Liver (tissue), 3 donors: Measurements from ENCODE around the gene PTPN9.

Source experiments
- ATF3 ChIP-seq: IDR thresholded peaks from 2 replicates; pipeline ENCODE4 v1.6.1; 2016; ENCODE audit warnings: antibody characterized with exemption
- CTCF ChIP-seq: fragments of 150-350 bp; IDR thresholded peaks from 2 replicates; pipeline ENCODE4 v1.5.1; 2017; ENCODE audit warnings: improper control_type of control experiment, low read depth, low read length; ENCODE audit not compliant: missing input control
- EGR1 ChIP-seq, 2 donors: IDR thresholded peaks; 2 replicates each; pipeline ENCODE4 v1.6.1; 2016 to 2018; ENCODE audit warnings: antibody characterized with exemption in 2 of 2, low read depth in 2 of 2
- FOXA1 ChIP-seq: IDR thresholded peaks from 2 replicates; pipeline ENCODE4 v1.6.1; 2016; ENCODE audit warnings: antibody characterized with exemption
- GABPA ChIP-seq, 2 donors: IDR thresholded peaks in 1 of 2; conservative IDR thresholded peaks in 1 of 2; 2 replicates each; pipeline ENCODE4 v1.6.1; 2016; ENCODE audit warnings: antibody characterized with exemption in 2 of 2, mild to moderate bottlenecking in 1 of 2, moderate library complexity in 1 of 2
- HNF4G ChIP-seq: IDR thresholded peaks from 2 replicates; pipeline ENCODE4 v1.6.1; 2016; ENCODE audit warnings: antibody characterized with exemption
- JUND ChIP-seq, 2 donors: IDR thresholded peaks; 2 replicates each; pipeline ENCODE4 v1.6.1; 2016; ENCODE audit warnings: antibody characterized with exemption in 2 of 2
- RAD21 ChIP-seq, 2 donors: IDR thresholded peaks; 2 replicates each; pipeline ENCODE4 v1.6.1; 2016; ENCODE audit warnings: antibody characterized with exemption in 2 of 2, mild to moderate bottlenecking in 2 of 2
- REST ChIP-seq: IDR thresholded peaks from 2 replicates; pipeline ENCODE4 v1.6.1; 2016; ENCODE audit warnings: antibody characterized with exemption, mild to moderate bottlenecking
- SP1 ChIP-seq: IDR thresholded peaks from 2 replicates; pipeline ENCODE4 v1.6.1; 2018; ENCODE audit warnings: antibody characterized with exemption, mild to moderate bottlenecking
- TAF1 ChIP-seq: conservative IDR thresholded peaks from 2 replicates; pipeline ENCODE4 v1.6.1; 2016; ENCODE audit warnings: antibody characterized with exemption, mild to moderate bottlenecking
- YY1 ChIP-seq: IDR thresholded peaks from 2 replicates; pipeline ENCODE4 v1.6.1; 2016; ENCODE audit warnings: antibody characterized with exemption, mild to moderate bottlenecking
- ZBTB33 ChIP-seq: IDR thresholded peaks from 2 replicates; pipeline ENCODE4 v1.6.1; 2016; ENCODE audit warnings: antibody characterized with exemption
- donor health status: healthy.
- donor health status: healthy.

GRCh38 chr15:75422554-75422953, 156.6 kb downstream of the PTPN9 start:
- no peak for TF ChIP-seq REST
- no peak for TF ChIP-seq ATF3
- TF ChIP-seq CTCF = no peak
- no peak for TF ChIP-seq RAD21 (IDR thresholded peaks at IDR 0.05)
- no peak for TF ChIP-seq GABPA (IDR thresholded peaks at IDR 0.05 in 1 of 2, conservative IDR thresholded peaks at IDR 0.05 in 1 of 2)
- no peak for TF ChIP-seq ZBTB33
- no peak for TF ChIP-seq HNF4G
- no peak for TF ChIP-seq YY1
- TF ChIP-seq TAF1 = no peak
- TF ChIP-seq SP1 = no peak
- no peak for TF ChIP-seq FOXA1
- TF ChIP-seq EGR1 (IDR thresholded peaks at IDR 0.05; ENCODE audit: low read depth in 2 of 2) = no peak
- no peak for TF ChIP-seq JUND (IDR thresholded peaks at IDR 0.05)
